Measurements from ENCODE around the gene TNC. TPM values are rescaled to one million over a fixed set of nuclear protein-coding genes. Genes with fewer than 3 reads are reported as not detected.

Gene TNC
- total RNA-seq, 1 donor from 2014 or later, result 21.5 TPM

- Mint-ChIP-seq H3K4me3 (no peak overlapping the region), H3K27me3 (ENCODE audit: low read depth) (peaks cover 2% of the 10 kb centered on the region), H3K4me1 (peaks cover 5% of the 10 kb centered on the region), H3K9me3 (peaks cover 9% of the 10 kb centered on the region), H3K36me3 (no peaks in the 10 kb centered on the region), H3K27ac (no peak overlapping the region)
- DNase-seq (ENCODE audit: low spot score in 2 of 2, unreplicated experiment in 2 of 2), result no peak
- TF ChIP-seq CTCF (IDR thresholded peaks at IDR 0.05; ENCODE audit: unreplicated experiment), result no peak
These were observed 145.3 kb downstream of the TNC start for GRCh38 chr9:114972510-114973136.

Other genes starting within 250 kb of the TNC start
- not detected in 3 replicates for gene TNFSF8, start 187.6 kb downstream of the TNC start, total RNA-seq